IMR-90 (cell line): ENCODE data around the gene BMERB1. TPM values are rescaled to one million over a fixed set of nuclear protein-coding genes. Genes with fewer than 3 reads are reported as not detected.

Experiments
- ATAC-seq: fragments of 200-7000 bp; cut with Tn5 transposase; 2 replicates; pipeline ENCODE4 v1.9.1; 2020; ENCODE audit warnings: low read depth, mild to moderate bottlenecking, moderate library complexity
- BruUV-seq: library from RNA; stranded (reverse); fragments of 400-500 nt; replicated peaks from 2 replicates; lab custom pipeline; 2021; lab: Mats Ljungman, UMichigan
- CTCF ChIA-PET: fragments of 300-600 bp; formaldehyde crosslinking; extraction: SDS; loops from one replicate; lab custom pipeline; 2021; ENCODE audit warnings: antibody characterized with exemption; lab: Yijun Ruan, JAX
- POLR2A ChIA-PET: fragments of 300-600 bp; sonication (Branson Sonifier 250); formaldehyde crosslinking; loops from one replicate; lab custom pipeline; 2022; ENCODE audit warnings: antibody characterized with exemption; ENCODE audit not compliant: unreplicated experiment; lab: Charles Lee
- DNase-seq: peaks from one replicate; pipeline ENCODE4 v3.0.0; 2013
- H2AFZ ChIP-seq: replicated peaks from 2 replicates; pipeline ENCODE3; 2013; ENCODE audit warnings: low read length, mild to moderate bottlenecking; ENCODE audit not compliant: poor library complexity
- H2AK5ac ChIP-seq: 2 replicates; pipeline ENCODE4 v1.6.1; 2013; ENCODE audit warnings: low read depth, low read length, inconsistent platforms
- H2AK9ac ChIP-seq: replicated peaks from 2 replicates; pipeline ENCODE3; 2013; ENCODE audit warnings: mild to moderate bottlenecking, low read depth, low read length, moderate library complexity; ENCODE audit not compliant: poor library complexity
- H2BK120ac ChIP-seq: 2 replicates; pipeline ENCODE4 v1.6.1; 2013; ENCODE audit warnings: low read depth, low read length, inconsistent platforms
- H2BK15ac ChIP-seq: 3 replicates; pipeline ENCODE4 v1.6.1; 2013; ENCODE audit warnings: low read depth, low read length, inconsistent platforms
- H2BK20ac ChIP-seq: 2 replicates; pipeline ENCODE4 v1.6.1; 2013; ENCODE audit warnings: low read depth, mild to moderate bottlenecking, inconsistent platforms, low read length, moderate library complexity
- H2BK5ac ChIP-seq: 2 replicates; pipeline ENCODE4 v1.6.1; 2013; ENCODE audit warnings: mild to moderate bottlenecking, low read depth, low read length, inconsistent platforms; ENCODE audit not compliant: poor library complexity, severe bottlenecking
- H3K14ac ChIP-seq: replicated peaks from 2 replicates; pipeline ENCODE4 v1.6.1; 2013; ENCODE audit warnings: low read depth, low read length, inconsistent platforms
- H3K18ac ChIP-seq: 2 replicates; pipeline ENCODE4 v1.6.1; 2013; ENCODE audit warnings: low read depth, low read length, control low read depth
- H3K23ac ChIP-seq: 2 replicates; pipeline ENCODE4 v1.6.1; 2013; ENCODE audit warnings: low read depth, low read length, inconsistent platforms
- H3K27ac ChIP-seq: 2 replicates; pipeline ENCODE4 v1.5.1; 2013; ENCODE audit warnings: mild to moderate bottlenecking, control low read depth, low read length; ENCODE audit not compliant: insufficient read depth
- H3K27me3 ChIP-seq: 2 replicates; pipeline ENCODE4 v1.6.1; 2013; ENCODE audit warnings: low read length; ENCODE audit not compliant: control insufficient read depth, insufficient read depth
- H3K36me3 ChIP-seq: 2 replicates; pipeline ENCODE4 v1.6.1; 2013; ENCODE audit warnings: low read length, mixed read lengths; ENCODE audit not compliant: control insufficient read depth, insufficient read depth
- H3K4ac ChIP-seq: 2 replicates; pipeline ENCODE4 v1.6.1; 2013; ENCODE audit warnings: low read depth, low read length, inconsistent platforms
- H3K4me1 ChIP-seq: 2 replicates; pipeline ENCODE4 v1.6.1; 2013; ENCODE audit warnings: low read length, mixed read lengths; ENCODE audit not compliant: control insufficient read depth, insufficient read depth
- H3K4me2 ChIP-seq: 2 replicates; pipeline ENCODE4 v1.6.1; 2013; ENCODE audit warnings: low read depth, mild to moderate bottlenecking, control low read depth, low read length, moderate library complexity
- H3K4me3 ChIP-seq: 2 replicates; pipeline ENCODE4 v1.5.1; 2013; ENCODE audit warnings: low read depth, mild to moderate bottlenecking, control low read depth, low read length, moderate library complexity; ENCODE audit not compliant: insufficient read depth
- H3K56ac ChIP-seq: 2 replicates; pipeline ENCODE4 v1.6.1; 2013; ENCODE audit warnings: low read length, inconsistent platforms; ENCODE audit not compliant: insufficient read depth; ENCODE audit errors: extremely low read depth
- H3K79me1 ChIP-seq, 2 experiments: 2 replicates each; pipeline ENCODE4 v1.6.1; 2013; ENCODE audit warnings: low read length in 2 of 2, inconsistent platforms in 1 of 2, low read depth in 1 of 2
- H3K9ac ChIP-seq: 2 replicates; pipeline ENCODE4 v1.6.1; 2013; ENCODE audit warnings: low read depth, low read length, control low read depth
- H3K9me1 ChIP-seq: 2 replicates; pipeline ENCODE4 v1.6.1; 2013; ENCODE audit warnings: low read length, inconsistent platforms; ENCODE audit not compliant: insufficient read depth
- H3K9me3 ChIP-seq: 2 replicates; pipeline ENCODE4 v1.6.1; 2013; ENCODE audit warnings: low read length; ENCODE audit not compliant: control insufficient read depth, insufficient read depth
- H4K20me1 ChIP-seq: 2 replicates; pipeline ENCODE4 v1.6.1; 2013; ENCODE audit warnings: low read length, inconsistent platforms; ENCODE audit not compliant: insufficient read depth
- H4K5ac ChIP-seq: 2 replicates; pipeline ENCODE4 v1.6.1; 2013; ENCODE audit warnings: mild to moderate bottlenecking, low read depth, low read length, control low read depth
- H4K8ac ChIP-seq, 2 experiments: 2 replicates each; pipeline ENCODE4 v1.6.1; 2013; ENCODE audit warnings: low read depth in 2 of 2, low read length in 2 of 2, control low read depth in 1 of 2, inconsistent platforms in 1 of 2
- H4K91ac ChIP-seq: 2 replicates; pipeline ENCODE4 v1.6.1; 2013; ENCODE audit warnings: low read depth, low read length, inconsistent platforms; ENCODE audit not compliant: insufficient read depth
- BHLHE40 ChIP-seq: fragments of 150-350 bp; IDR thresholded peaks from 2 replicates; pipeline ENCODE4 v1.6.1; 2016; ENCODE audit warnings: mild to moderate bottlenecking, low read depth, low read length
- CEBPB ChIP-seq: IDR thresholded peaks from 2 replicates; pipeline ENCODE4 v1.6.1; 2012; ENCODE audit warnings: low read depth, low read length, improper control_type of control experiment
- CHD1 ChIP-seq: IDR thresholded peaks from 2 replicates; pipeline ENCODE4 v1.6.1; 2012; ENCODE audit warnings: low read depth, low read length, improper control_type of control experiment
- FOS ChIP-seq: fragments of 150-350 bp; IDR thresholded peaks from 2 replicates; pipeline ENCODE4 v1.6.1; 2016; ENCODE audit warnings: low read depth, low read length
- MAFK ChIP-seq: IDR thresholded peaks from 2 replicates; pipeline ENCODE4 v1.6.1; 2012; ENCODE audit warnings: low read depth, low read length, improper control_type of control experiment
- MAZ ChIP-seq: IDR thresholded peaks from 2 replicates; pipeline ENCODE4 v1.6.1; 2012; ENCODE audit warnings: low read depth, mild to moderate bottlenecking, low read length, improper control_type of control experiment, moderate library complexity, borderline replicate concordance
- MXI1 ChIP-seq: IDR thresholded peaks from 2 replicates; pipeline ENCODE4 v1.6.1; 2012; ENCODE audit warnings: low read depth, mild to moderate bottlenecking, low read length, moderate library complexity, borderline replicate concordance
- NFE2L2 ChIP-seq: fragments of 150-350 bp; IDR thresholded peaks from 2 replicates; pipeline ENCODE4 v1.6.1; 2016; ENCODE audit warnings: low read depth, mild to moderate bottlenecking, low read length
- POLR2A ChIP-seq: IDR thresholded peaks from 2 replicates; pipeline ENCODE4 v1.6.1; 2012; ENCODE audit warnings: mild to moderate bottlenecking, low read depth, low read length
- RAD21 ChIP-seq: IDR thresholded peaks from 2 replicates; pipeline ENCODE4 v1.6.1; 2012; ENCODE audit warnings: low read length, improper control_type of control experiment
- RCOR1 ChIP-seq: IDR thresholded peaks from 2 replicates; pipeline ENCODE4 v1.6.1; 2012; ENCODE audit warnings: mild to moderate bottlenecking, low read length, improper control_type of control experiment; ENCODE audit not compliant: insufficient replicate concordance
- RFX5 ChIP-seq: IDR thresholded peaks from 2 replicates; pipeline ENCODE4 v1.8.0; 2012; ENCODE audit warnings: low read depth, mild to moderate bottlenecking, low read length, moderate library complexity
- SMC3 ChIP-seq: fragments of 150-350 bp; IDR thresholded peaks from 2 replicates; pipeline ENCODE4 v1.6.1; 2016; ENCODE audit warnings: low read depth, mild to moderate bottlenecking, antibody characterized with exemption, low read length, moderate library complexity
- WGBS, 2 experiments: methylation state at CpG; one replicate each; pipeline versions ENCODE4 v1.1.5 to v1.1.7; 2013; ENCODE audit warnings: missing lambda C conversion rate in 2 of 2; ENCODE audit not compliant: insufficient read length in 1 of 2; ENCODE audit errors: extremely low coverage in 2 of 2; 5-methylcytosine and 5-hydroxymethylcytosine counted together
- dilution Hi-C: fragments of 300-500 bp; cut with HindIII; formaldehyde crosslinking; loops from one replicate; pipeline ENCODE4 v1.14.3; 2018; ENCODE audit warnings: low sequenced_read_pairs; ENCODE audit not compliant: unreplicated experiment
- in situ Hi-C: fragments of 300-500 bp; cut with MboI; formaldehyde crosslinking; loops from 3 replicates; pipeline ENCODE4 v1.14.3; 2019; ENCODE audit warnings: low sequenced_read_pairs, inconsistent platforms, mixed read lengths
- intact Hi-C: fragments of 100-400 bp; cut with micrococcal nuclease; formaldehyde crosslinking; loops from 2 replicates; pipeline ENCODE4 v1.10.0; 2022
- polyA plus RNA-seq, 3 experiments: library from polyadenylated mRNA; depleted of rRNA; stranded (reverse); fragments of >200 nt; gene quantifications; 2 replicates each; pipeline ENCODE4 v1.2.3, GENCODE V29; 2012; ENCODE audit warnings: low replicate concordance in 1 of 3
- total RNA-seq: library from RNA; depleted of rRNA; stranded (reverse); fragments of >200 nt; gene quantifications from 2 replicates; pipeline ENCODE4 v1.2.3, GENCODE V29; 2012
- TF ChIP-seq, protein P1 (sequence below): fragments of 150-350 bp; IDR thresholded peaks from 2 replicates; pipeline ENCODE4 v1.6.1; 2016; ENCODE audit warnings: low read depth, mild to moderate bottlenecking, low read length, moderate library complexity, borderline replicate concordance
- TF ChIP-seq, protein P2 (sequence below): fragments of 150-350 bp; IDR thresholded peaks from 2 replicates; pipeline ENCODE4 v1.6.1; 2017; ENCODE audit warnings: mild to moderate bottlenecking, antibody characterized with exemption, low read length, low read depth
- TF ChIP-seq, protein P3 (sequence below): conservative IDR thresholded peaks from 2 replicates; pipeline ENCODE4 v1.5.1; 2012; ENCODE audit warnings: mild to moderate bottlenecking, low read depth, low read length, improper control_type of control experiment

Gene BMERB1
- total and polyA plus RNA-seq, 2 of the 4 experiments (the other 2 are of a cell fraction): 22.6 to 32.9 TPM

DNA sequence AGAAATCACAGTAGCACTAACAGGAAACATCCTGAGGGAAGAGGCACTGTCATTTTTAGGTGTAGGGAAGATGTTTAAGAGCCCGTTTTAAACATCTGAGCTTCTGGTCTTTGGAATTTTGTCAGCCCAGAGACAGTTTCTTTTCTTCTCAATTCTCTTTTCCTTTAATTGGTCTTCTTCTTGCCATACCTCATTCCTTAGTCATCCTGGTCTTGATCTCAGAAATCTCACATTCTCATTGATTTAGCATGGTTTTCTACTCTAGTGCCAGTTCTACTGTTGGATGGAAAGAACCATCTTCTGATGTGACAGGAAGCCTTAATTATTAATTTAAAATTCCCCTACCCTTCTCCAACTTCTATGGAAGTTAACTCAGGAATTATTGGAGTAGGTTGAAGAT is 25.4 kb downstream of the BMERB1 start:
- Histone ChIP-seq H3K9me3 (no peaks in the 10 kb centered on the region), H3K4me2 (no peak overlapping the region), H2BK5ac (no peak overlapping the region), H4K91ac (no peak overlapping the region), H3K9ac (no peak overlapping the region), H2BK120ac (no peak overlapping the region), H3K27me3 (no peaks in the 10 kb centered on the region), H3K36me3 (no peaks in the 10 kb centered on the region), H3K27ac (no peak overlapping the region), H3K9me1 (peaks cover 11% of the 10 kb centered on the region), H2BK20ac (peak overlapping the region; percentile 20; the same call in 1 of the 2 replicates), H3K4me3 (no peak overlapping the region), H3K56ac (no peak overlapping the region), H4K20me1 (peaks cover 17% of the 10 kb centered on the region), H4K8ac (no peak overlapping the region), H3K79me1 (peaks cover 24 to 39% of the 10 kb centered on the region in 2 experiments), H3K14ac (no peak overlapping the region), H2BK15ac (no peak overlapping the region), H3K4me1 (no peaks in the 10 kb centered on the region; the same call in 1 of the 2 replicates), H2AK9ac (no peak overlapping the region), H3K4ac (no peak overlapping the region), H2AK5ac (no peak overlapping the region), H4K5ac (no peak overlapping the region), H3K23ac (no peak overlapping the region), H3K18ac (no peak overlapping the region), H2AFZ (no peak overlapping the region)
- BruUV-seq: no TSS peak
- in situ Hi-C loops (no loop called here), intact Hi-C loops (no loop called here), dilution Hi-C loops (no loop called here)
- no CpG with 5 or more reads among the region's 1 CpG for WGBS, 2 experiments
- ChIA-PET POLR2A (no interaction called here), CTCF (interaction anchor here (1.2 kb wide), 1 partner anchor 16 kb away, joined by 5 read pairs; no protein-coding TSS in a partner anchor)
- DNase-seq: no peak
- no peak for TF ChIP-seq MAFK
- TF ChIP-seq SMC3: no peak
- no peak for TF ChIP-seq CHD1
- no peak for TF ChIP-seq CEBPB
- TF ChIP-seq FOS: no peak
- no peak for TF ChIP-seq RFX5
- TF ChIP-seq RCOR1: no peak
- no peak for TF ChIP-seq NFE2L2
- no peak for TF ChIP-seq BHLHE40
- TF ChIP-seq POLR2A: no peak
- TF ChIP-seq MXI1: no peak
- TF ChIP-seq, protein P1, sequence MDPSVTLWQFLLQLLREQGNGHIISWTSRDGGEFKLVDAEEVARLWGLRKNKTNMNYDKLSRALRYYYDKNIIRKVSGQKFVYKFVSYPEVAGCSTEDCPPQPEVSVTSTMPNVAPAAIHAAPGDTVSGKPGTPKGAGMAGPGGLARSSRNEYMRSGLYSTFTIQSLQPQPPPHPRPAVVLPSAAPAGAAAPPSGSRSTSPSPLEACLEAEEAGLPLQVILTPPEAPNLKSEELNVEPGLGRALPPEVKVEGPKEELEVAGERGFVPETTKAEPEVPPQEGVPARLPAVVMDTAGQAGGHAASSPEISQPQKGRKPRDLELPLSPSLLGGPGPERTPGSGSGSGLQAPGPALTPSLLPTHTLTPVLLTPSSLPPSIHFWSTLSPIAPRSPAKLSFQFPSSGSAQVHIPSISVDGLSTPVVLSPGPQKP: no peak
- TF ChIP-seq, protein P2, sequence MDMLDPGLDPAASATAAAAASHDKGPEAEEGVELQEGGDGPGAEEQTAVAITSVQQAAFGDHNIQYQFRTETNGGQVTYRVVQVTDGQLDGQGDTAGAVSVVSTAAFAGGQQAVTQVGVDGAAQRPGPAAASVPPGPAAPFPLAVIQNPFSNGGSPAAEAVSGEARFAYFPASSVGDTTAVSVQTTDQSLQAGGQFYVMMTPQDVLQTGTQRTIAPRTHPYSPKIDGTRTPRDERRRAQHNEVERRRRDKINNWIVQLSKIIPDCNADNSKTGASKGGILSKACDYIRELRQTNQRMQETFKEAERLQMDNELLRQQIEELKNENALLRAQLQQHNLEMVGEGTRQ: no peak
- TF ChIP-seq MAZ: no peak
- no peak for TF ChIP-seq RAD21
- TF ChIP-seq, protein P3, sequence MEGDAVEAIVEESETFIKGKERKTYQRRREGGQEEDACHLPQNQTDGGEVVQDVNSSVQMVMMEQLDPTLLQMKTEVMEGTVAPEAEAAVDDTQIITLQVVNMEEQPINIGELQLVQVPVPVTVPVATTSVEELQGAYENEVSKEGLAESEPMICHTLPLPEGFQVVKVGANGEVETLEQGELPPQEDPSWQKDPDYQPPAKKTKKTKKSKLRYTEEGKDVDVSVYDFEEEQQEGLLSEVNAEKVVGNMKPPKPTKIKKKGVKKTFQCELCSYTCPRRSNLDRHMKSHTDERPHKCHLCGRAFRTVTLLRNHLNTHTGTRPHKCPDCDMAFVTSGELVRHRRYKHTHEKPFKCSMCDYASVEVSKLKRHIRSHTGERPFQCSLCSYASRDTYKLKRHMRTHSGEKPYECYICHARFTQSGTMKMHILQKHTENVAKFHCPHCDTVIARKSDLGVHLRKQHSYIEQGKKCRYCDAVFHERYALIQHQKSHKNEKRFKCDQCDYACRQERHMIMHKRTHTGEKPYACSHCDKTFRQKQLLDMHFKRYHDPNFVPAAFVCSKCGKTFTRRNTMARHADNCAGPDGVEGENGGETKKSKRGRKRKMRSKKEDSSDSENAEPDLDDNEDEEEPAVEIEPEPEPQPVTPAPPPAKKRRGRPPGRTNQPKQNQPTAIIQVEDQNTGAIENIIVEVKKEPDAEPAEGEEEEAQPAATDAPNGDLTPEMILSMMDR: no peak
- ATAC-seq: no peak
